HepG2 (cell line): ENCODE measurements around the gene FALEC. TPM values are rescaled to one million over a fixed set of nuclear protein-coding genes. Genes with fewer than 3 reads are reported as not detected.

ENCODE experiments used
- ATAC-seq: fragments of 200-7000 bp; cut with Tn5 transposase; 3 replicates; pipeline ENCODE4 v1.9.1; 2020; ENCODE audit warnings: mild to moderate bottlenecking, moderate library complexity
- BruUV-seq: library from RNA; stranded (reverse); fragments of 400-500 nt; replicated peaks from 2 replicates; lab custom pipeline; 2021; lab: Mats Ljungman, UMichigan
- CTCF ChIA-PET: fragments of 300-600 bp; formaldehyde crosslinking; extraction: SDS; loops from one replicate; lab custom pipeline; 2021; ENCODE audit warnings: low total read pairs, inconsistent platforms, low intra/inter-chr PET ratio; lab: Yijun Ruan, JAX
- POLR2A ChIA-PET: fragments of 350-600 bp; sonication (Branson Sonifier 250); formaldehyde crosslinking; loops from one replicate; lab custom pipeline; 2020; ENCODE audit warnings: antibody characterized with exemption, inconsistent platforms; lab: Yijun Ruan, JAX
- DNase-seq: peaks from one replicate; pipeline ENCODE4 v3.0.0-alpha.2; 2015; ENCODE audit warnings: low spot score
- FAIRE-seq: peaks from 3 replicates; lab custom pipeline; 2011; peaks lifted over from hg19 to GRCh38; lab: Jason Lieb, UNC
- H2AFZ ChIP-seq: one replicate; pipeline ENCODE4 v1.6.1; 2011; ENCODE audit warnings: low read length, inconsistent platforms
- H3K27ac ChIP-seq: fragments of 300-600 bp; 3 replicates; pipeline ENCODE4 v1.8.0; 2011; ENCODE audit warnings: mixed run types, mild to moderate bottlenecking, mixed read lengths, low read length, inconsistent platforms; ENCODE audit not compliant: insufficient read depth; ENCODE audit errors: extremely low read length
- H3K27me3 ChIP-seq, 2 experiments: fragments of 200-600 bp in 1 of 2; 2 replicates in 1 of 2; 3 replicates in 1 of 2; pipeline versions ENCODE4 v1.6.0 to v1.8.0; 2011; ENCODE audit warnings: low read length in 2 of 2, mild to moderate bottlenecking in 2 of 2, moderate library complexity in 2 of 2, inconsistent platforms in 1 of 2; ENCODE audit not compliant: insufficient read depth in 2 of 2, control insufficient read depth in 1 of 2
- H3K36me3 ChIP-seq, 2 experiments: fragments of 200-600 bp in 1 of 2; replicated peaks in 1 of 2; 2 replicates in 1 of 2; 3 replicates in 1 of 2; pipeline versions ENCODE4 v1.5.1 to v1.8.0; 2011; ENCODE audit warnings: low read length in 2 of 2, inconsistent platforms in 1 of 2; ENCODE audit not compliant: insufficient read depth in 2 of 2, control insufficient read depth in 1 of 2
- H3K4me1 ChIP-seq: 2 replicates; pipeline ENCODE4 v1.5.1; 2012; ENCODE audit warnings: low read length, inconsistent platforms; ENCODE audit not compliant: insufficient read depth
- H3K4me2 ChIP-seq: 2 replicates; pipeline ENCODE4 v1.6.0; 2011; ENCODE audit warnings: low read depth, low read length, inconsistent platforms
- H3K4me3 ChIP-seq, 3 experiments: fragments of 200-600 bp in 1 of 3; sonication (generic), shearing (Covaris generic) in 1 of 3; replicated peaks in 1 of 3; 2 replicates each; pipeline ENCODE4 v1.5.1; 2011 to 2016; ENCODE audit warnings: low read length in 3 of 3, inconsistent platforms in 2 of 3, low read depth in 2 of 3, mild to moderate bottlenecking in 2 of 3, control low read depth in 1 of 3, mixed read lengths in 1 of 3; ENCODE audit not compliant: insufficient read depth in 1 of 3
- H3K79me2 ChIP-seq: one replicate; pipeline ENCODE4 v1.6.1; 2011; ENCODE audit warnings: low read length, inconsistent platforms; ENCODE audit not compliant: insufficient read depth
- H3K9ac ChIP-seq: 2 replicates; pipeline ENCODE4 v1.6.0; 2011; ENCODE audit warnings: mild to moderate bottlenecking, low read depth, low read length, inconsistent platforms; ENCODE audit not compliant: insufficient read depth
- H3K9me3 ChIP-seq: 2 replicates; pipeline ENCODE4 v1.5.1; 2012; ENCODE audit warnings: mild to moderate bottlenecking, low read length
- H4K20me1 ChIP-seq: 2 replicates; pipeline ENCODE4 v1.6.0; 2011; ENCODE audit warnings: inconsistent platforms, mild to moderate bottlenecking, low read length, moderate library complexity; ENCODE audit not compliant: insufficient read depth
- HIVEP1 ChIP-seq: sonication (generic); formaldehyde crosslinking; IDR thresholded peaks from 2 replicates; pipeline ENCODE4 v1.4.0; 2020; ENCODE audit warnings: mild to moderate bottlenecking, missing genetic modification reagents
- KDM4B ChIP-seq: sonication (generic); formaldehyde crosslinking; IDR thresholded peaks from 2 replicates; pipeline ENCODE4 v1.4.0; 2020; ENCODE audit warnings: missing genetic modification reagents
- LCORL ChIP-seq, 2 experiments: fragments of 450-650 bp in 1 of 2; sonication (generic) in 1 of 2; formaldehyde crosslinking in 1 of 2; IDR thresholded peaks; 2 replicates each; pipeline versions ENCODE4 v1.5.0 to v1.6.1; 2017 to 2020; ENCODE audit warnings: antibody characterized with exemption in 1 of 2, missing genetic modification reagents in 1 of 2
- MED13 ChIP-seq: sonication (generic); formaldehyde crosslinking; IDR thresholded peaks from 2 replicates; pipeline ENCODE4 v1.5.0; 2020; ENCODE audit warnings: missing genetic modification reagents
- MTA1 ChIP-seq: sonication (generic); formaldehyde crosslinking; IDR thresholded peaks from 2 replicates; pipeline ENCODE4 v1.4.0; 2020; ENCODE audit warnings: missing genetic modification reagents, mild to moderate bottlenecking, borderline replicate concordance
- NFKB2 ChIP-seq: sonication (generic); formaldehyde crosslinking; IDR thresholded peaks from 2 replicates; pipeline ENCODE4 v1.4.0; 2020; ENCODE audit warnings: missing genetic modification reagents, borderline replicate concordance
- PCBP2 ChIP-seq: fragments of 200-400 bp; formaldehyde crosslinking; optimal IDR thresholded peaks from 2 replicates; pipeline ENCODE3; 2018; ENCODE audit warnings: low read length, low read depth; ENCODE audit not compliant: poor library complexity, severe bottlenecking
- PHF20 ChIP-seq: sonication (generic); formaldehyde crosslinking; IDR thresholded peaks from 2 replicates; pipeline ENCODE4 v1.5.0; 2020; ENCODE audit warnings: mild to moderate bottlenecking, missing genetic modification reagents
- RBM39 ChIP-seq: fragments of 200-400 bp; formaldehyde crosslinking; IDR thresholded peaks from one replicate; pipeline ENCODE4 v1.6.1; 2018; ENCODE audit warnings: antibody characterized with exemption, mild to moderate bottlenecking, low read depth, low read length; ENCODE audit not compliant: poor library complexity, severe bottlenecking
- ZNF619 ChIP-seq: sonication (generic); formaldehyde crosslinking; IDR thresholded peaks from 2 replicates; pipeline ENCODE4 v1.4.0; 2020; ENCODE audit warnings: mild to moderate bottlenecking, missing genetic modification reagents
- ZNF775 ChIP-seq: sonication (generic); formaldehyde crosslinking; IDR thresholded peaks from 2 replicates; pipeline ENCODE4 v1.4.0; 2020; ENCODE audit warnings: missing genetic modification reagents, mild to moderate bottlenecking, moderate library complexity, borderline replicate concordance
- WGBS: methylation state at CpG from one replicate; pipeline ENCODE4 v1.1.6; 2017; ENCODE audit warnings: low lambda C conversion rate; 5-methylcytosine and 5-hydroxymethylcytosine counted together
- in situ Hi-C: cut with HindIII; loops from 2 replicates; pipeline ENCODE4 v1.10.0; 2017; ENCODE audit warnings: low pct_unique_long_range_greater_than_20kb; ENCODE audit not compliant: extremely low pct_ligation_motif_present
- intact Hi-C: fragments of 100-400 bp; cut with micrococcal nuclease; formaldehyde crosslinking; loops from one replicate; pipeline ENCODE4 v1.10.0; 2022; ENCODE audit not compliant: unreplicated experiment
- polyA plus RNA-seq, 8 experiments: library from polyadenylated mRNA; depleted of rRNA in 3 of 8; stranded (reverse) in 7 of 8; unstranded in 1 of 8; fragments of >200 nt; fragmentation: Illumina TruSeq in 4 of 8; extraction: Trizol in 4 of 8; gene quantifications; 2 replicates each; pipeline versions ENCODE4 v1.2.1 to v1.2.3, GENCODE V29; 2011 to 2016; ENCODE audit warnings: low read depth in 4 of 8, missing spikeins in 1 of 8, mixed read lengths in 1 of 8; ENCODE audit not compliant: insufficient read depth in 1 of 8
- total RNA-seq, 5 experiments: library from RNA; depleted of rRNA; stranded (reverse); fragments of >200 nt; fragmentation: Illumina TruSeq; extraction: Trizol; gene quantifications; 2 replicates each; pipeline ENCODE4 v1.2.3, GENCODE V29; 2016; ENCODE audit warnings: low read depth in 1 of 5
- TF ChIP-seq, protein P1 (sequence below): sonication (generic); formaldehyde crosslinking; IDR thresholded peaks from 2 replicates; pipeline ENCODE4 v1.5.1; 2020; ENCODE audit warnings: mild to moderate bottlenecking, missing genetic modification reagents, moderate library complexity
- TF ChIP-seq, protein P2 (sequence below): sonication (generic); formaldehyde crosslinking; IDR thresholded peaks from 2 replicates; pipeline ENCODE4 v1.8.1; 2023; ENCODE audit warnings: mild to moderate bottlenecking, missing genetic modification reagents

Gene FALEC
- total and polyA plus RNA-seq, 2 of the 13 experiments (the other 11 are each of a cell fraction or from before 2014, with no cell fraction given): 0.33 to 0.71 TPM

DNA sequence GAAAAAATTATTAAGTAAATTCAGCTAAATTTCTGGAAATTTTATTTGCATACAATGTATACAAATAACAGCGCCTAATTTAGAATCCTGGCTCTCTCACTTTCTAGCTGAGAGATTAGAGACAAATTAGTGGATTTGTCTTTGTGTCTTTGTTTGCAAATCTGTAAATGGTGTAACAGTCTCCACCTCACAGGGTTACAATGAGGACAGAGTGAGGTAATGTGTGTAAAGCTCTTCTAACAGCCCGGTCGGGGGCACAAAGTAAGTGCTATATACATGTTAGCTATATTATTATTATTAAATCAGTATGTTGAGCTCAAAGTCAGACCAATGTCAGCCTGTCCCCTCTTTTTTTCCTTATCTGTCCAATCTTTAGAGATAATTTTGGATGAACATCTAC, 28.7 kb downstream of the FALEC start:
- no peaks in the 10 kb centered on the region for H3K36me3 ChIP-seq
- no peak for FAIRE-seq
- ATAC-seq: no peak
- no peaks in the 10 kb centered on the region for H3K9me3 ChIP-seq
- TF ChIP-seq, protein P1, sequence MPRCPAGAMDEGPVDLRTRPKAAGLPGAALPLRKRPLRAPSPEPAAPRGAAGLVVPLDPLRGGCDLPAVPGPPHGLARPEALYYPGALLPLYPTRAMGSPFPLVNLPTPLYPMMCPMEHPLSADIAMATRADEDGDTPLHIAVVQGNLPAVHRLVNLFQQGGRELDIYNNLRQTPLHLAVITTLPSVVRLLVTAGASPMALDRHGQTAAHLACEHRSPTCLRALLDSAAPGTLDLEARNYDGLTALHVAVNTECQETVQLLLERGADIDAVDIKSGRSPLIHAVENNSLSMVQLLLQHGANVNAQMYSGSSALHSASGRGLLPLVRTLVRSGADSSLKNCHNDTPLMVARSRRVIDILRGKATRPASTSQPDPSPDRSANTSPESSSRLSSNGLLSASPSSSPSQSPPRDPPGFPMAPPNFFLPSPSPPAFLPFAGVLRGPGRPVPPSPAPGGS (CRISPR knock-in tag): no peak
- TF ChIP-seq LCORL (IDR thresholded peaks at IDR 0.05) (no peak), LCORL (CRISPR knock-in tag; IDR thresholded peaks at IDR 0.05) (no peak), MED13 (CRISPR knock-in tag) (no peak), ZNF775 (CRISPR knock-in tag) (no peak), ZNF619 (CRISPR knock-in tag) (no peak), PHF20 (no peak)
- H3K27ac ChIP-seq: no peak overlapping the region
- H3K27me3 ChIP-seq: no peaks in the 10 kb centered on the region; a peak in 1 of 5 replicates
- peaks cover 34% of the 10 kb centered on the region for H3K4me1 ChIP-seq
- POLR2A ChIA-PET: interaction anchor here (1.0 to 1.6 kb wide), 4 partner anchors 11 to 35 kb away, joined by 4 to 12 read pairs (median 4); partner anchors contain the start of genes FALEC and MCL1
- no peak overlapping the region; a peak in 2 of 6 replicates for H3K4me3 ChIP-seq
- H3K4me2 ChIP-seq: peak overlapping the region; percentile 71; the same call in 1 of the 2 replicates
- H4K20me1 ChIP-seq: no peaks in the 10 kb centered on the region
- WGBS: 5% methylated on average over 3 of the region's 3 CpGs
- no TSS peak for BruUV-seq
- H2AFZ ChIP-seq: no peak overlapping the region
- CTCF ChIA-PET: no interaction called here
- intact Hi-C loops: no loop called here
- H3K9ac ChIP-seq: no peak overlapping the region
- in situ Hi-C loops: no loop called here
- H3K79me2 ChIP-seq: no peaks in the 10 kb centered on the region
- DNase-seq: no peak

DNA sequence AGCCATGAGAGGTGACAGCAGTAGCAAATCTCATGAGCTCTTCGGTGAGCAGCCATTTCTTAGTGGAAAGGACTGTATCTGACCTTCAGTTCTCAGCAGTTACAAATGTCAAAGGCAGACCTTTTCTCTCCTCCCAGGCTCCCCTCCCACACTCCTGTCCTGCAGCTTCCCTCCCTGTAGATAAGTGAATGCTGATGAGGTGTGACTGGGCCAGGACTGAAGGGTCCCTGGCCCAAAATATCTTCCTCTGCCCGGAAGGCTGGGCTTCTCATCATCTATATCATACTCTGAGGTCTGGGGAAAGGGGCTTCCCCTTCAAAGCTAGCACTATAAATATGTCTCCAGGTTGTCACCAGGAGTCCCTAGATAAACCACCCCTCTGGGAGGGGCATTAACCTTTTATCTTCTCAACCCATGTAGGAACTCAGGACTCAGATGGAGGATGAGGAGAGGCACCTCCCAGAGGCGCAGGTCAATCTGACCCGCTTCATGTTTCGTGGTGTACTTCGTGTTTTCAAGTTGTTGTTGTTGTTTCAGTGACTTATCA, 30.0 kb downstream of the FALEC start:
- DNase-seq: no peak
- no peak overlapping the region for H3K4me3 ChIP-seq
- H3K9me3 ChIP-seq: no peaks in the 10 kb centered on the region
- H3K4me1 ChIP-seq: peaks cover 42% of the 10 kb centered on the region
- TF ChIP-seq MTA1 (CRISPR knock-in tag) (no peak), RBM39 (no peak), HIVEP1 (CRISPR knock-in tag) (no peak), PCBP2 (no peak), NFKB2 (CRISPR knock-in tag) (no peak), KDM4B (no peak)
- TF ChIP-seq, protein P2, sequence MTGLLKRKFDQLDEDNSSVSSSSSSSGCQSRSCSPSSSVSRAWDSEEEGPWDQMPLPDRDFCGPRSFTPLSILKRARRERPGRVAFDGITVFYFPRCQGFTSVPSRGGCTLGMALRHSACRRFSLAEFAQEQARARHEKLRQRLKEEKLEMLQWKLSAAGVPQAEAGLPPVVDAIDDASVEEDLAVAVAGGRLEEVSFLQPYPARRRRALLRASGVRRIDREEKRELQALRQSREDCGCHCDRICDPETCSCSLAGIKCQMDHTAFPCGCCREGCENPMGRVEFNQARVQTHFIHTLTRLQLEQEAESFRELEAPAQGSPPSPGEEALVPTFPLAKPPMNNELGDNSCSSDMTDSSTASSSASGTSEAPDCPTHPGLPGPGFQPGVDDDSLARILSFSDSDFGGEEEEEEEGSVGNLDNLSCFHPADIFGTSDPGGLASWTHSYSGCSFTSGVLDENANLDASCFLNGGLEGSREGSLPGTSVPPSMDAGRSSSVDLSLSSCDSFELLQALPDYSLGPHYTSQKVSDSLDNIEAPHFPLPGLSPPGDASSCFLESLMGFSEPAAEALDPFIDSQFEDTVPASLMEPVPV (CRISPR knock-in tag): no peak
- ChIA-PET CTCF (no interaction called here), POLR2A (interaction anchor here (0.7 kb wide), 1 partner anchor 13 kb away, joined by 3 read pairs; no protein-coding TSS in a partner anchor)
- no peaks in the 10 kb centered on the region; a peak in 1 of 5 replicates for H3K27me3 ChIP-seq
- 73% methylated on average over 6 of the region's 6 CpGs for WGBS
- no peaks in the 10 kb centered on the region for H3K36me3 ChIP-seq
- H3K4me2 ChIP-seq: no peak overlapping the region
- H3K79me2 ChIP-seq: no peaks in the 10 kb centered on the region
- in situ Hi-C loops: no loop called here
- no peak overlapping the region for H3K27ac ChIP-seq
- no TSS peak for BruUV-seq
- FAIRE-seq: no peak
- no peak for ATAC-seq
- no peaks in the 10 kb centered on the region for H4K20me1 ChIP-seq
- no peak overlapping the region for H2AFZ ChIP-seq
- intact Hi-C loops: no loop called here
- H3K9ac ChIP-seq: no peak overlapping the region
